A673 (cell line): Measurements from ENCODE around the gene PYROXD2.

Experiments used
- EZH2 ChIP-seq: fragments of 200-600 bp; sonication (generic); IDR thresholded peaks from 2 replicates; pipeline ENCODE4 v1.6.1; 2017; ENCODE audit warnings: borderline replicate concordance, low read depth, mild to moderate bottlenecking, mixed read lengths, antibody characterized with exemption, low read length; ENCODE audit not compliant: poor library complexity, severe bottlenecking
- TF ChIP-seq, protein P1 (sequence below): fragments of 300-800, 200-600 bp; sonication (generic); conservative IDR thresholded peaks from 2 replicates; pipeline ENCODE4 v1.5.1; 2017; ENCODE audit warnings: low read depth, mild to moderate bottlenecking, antibody characterized with exemption, low read length, moderate library complexity, mixed read lengths

DNA sequence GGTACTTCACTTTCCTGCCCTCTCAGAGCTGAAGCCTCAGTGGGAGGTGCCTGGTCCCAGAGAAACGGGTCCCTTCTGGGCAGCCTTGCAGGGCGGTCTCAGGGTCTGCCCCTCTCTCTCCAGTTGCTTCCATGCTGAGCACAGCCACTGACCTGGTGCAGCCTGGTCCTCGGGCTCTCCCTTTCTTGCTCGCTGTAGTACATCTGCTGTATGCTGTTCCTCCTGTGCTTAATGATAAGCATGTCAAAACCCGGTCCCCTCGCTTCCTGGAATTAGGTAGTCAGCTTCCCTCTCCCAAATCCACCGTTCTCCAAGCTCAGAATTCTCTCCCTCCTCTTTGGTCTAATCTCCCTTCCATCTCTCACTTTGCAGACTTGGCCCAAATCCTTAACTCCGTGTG is 42.7 kb upstream of the PYROXD2 start:
- TF ChIP-seq, protein P1, sequence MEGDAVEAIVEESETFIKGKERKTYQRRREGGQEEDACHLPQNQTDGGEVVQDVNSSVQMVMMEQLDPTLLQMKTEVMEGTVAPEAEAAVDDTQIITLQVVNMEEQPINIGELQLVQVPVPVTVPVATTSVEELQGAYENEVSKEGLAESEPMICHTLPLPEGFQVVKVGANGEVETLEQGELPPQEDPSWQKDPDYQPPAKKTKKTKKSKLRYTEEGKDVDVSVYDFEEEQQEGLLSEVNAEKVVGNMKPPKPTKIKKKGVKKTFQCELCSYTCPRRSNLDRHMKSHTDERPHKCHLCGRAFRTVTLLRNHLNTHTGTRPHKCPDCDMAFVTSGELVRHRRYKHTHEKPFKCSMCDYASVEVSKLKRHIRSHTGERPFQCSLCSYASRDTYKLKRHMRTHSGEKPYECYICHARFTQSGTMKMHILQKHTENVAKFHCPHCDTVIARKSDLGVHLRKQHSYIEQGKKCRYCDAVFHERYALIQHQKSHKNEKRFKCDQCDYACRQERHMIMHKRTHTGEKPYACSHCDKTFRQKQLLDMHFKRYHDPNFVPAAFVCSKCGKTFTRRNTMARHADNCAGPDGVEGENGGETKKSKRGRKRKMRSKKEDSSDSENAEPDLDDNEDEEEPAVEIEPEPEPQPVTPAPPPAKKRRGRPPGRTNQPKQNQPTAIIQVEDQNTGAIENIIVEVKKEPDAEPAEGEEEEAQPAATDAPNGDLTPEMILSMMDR: no peak
- TF ChIP-seq EZH2: no peak
